Body of pancreas (tissue), 4 donors: ENCODE results near the gene NR3C2.

ENCODE experiments used
- POLR2A ChIP-seq, 3 donors: fragments of 450-650 bp; IDR thresholded peaks; one replicate each; pipeline ENCODE4 v1.6.1; 2016; ENCODE audit warnings: antibody characterized with exemption in 3 of 3, mild to moderate bottlenecking in 2 of 3
- TF ChIP-seq, protein P1 (sequence below), 7 experiments: fragments of 450-650 bp in 4 of 7; fragments of 200-600 bp in 3 of 7; sonication (generic) in 3 of 7; IDR thresholded peaks; one replicate each; pipeline ENCODE4 v1.5.1; 2016 to 2019; ENCODE audit warnings: antibody characterized with exemption in 7 of 7

- TF ChIP-seq, protein P1, sequence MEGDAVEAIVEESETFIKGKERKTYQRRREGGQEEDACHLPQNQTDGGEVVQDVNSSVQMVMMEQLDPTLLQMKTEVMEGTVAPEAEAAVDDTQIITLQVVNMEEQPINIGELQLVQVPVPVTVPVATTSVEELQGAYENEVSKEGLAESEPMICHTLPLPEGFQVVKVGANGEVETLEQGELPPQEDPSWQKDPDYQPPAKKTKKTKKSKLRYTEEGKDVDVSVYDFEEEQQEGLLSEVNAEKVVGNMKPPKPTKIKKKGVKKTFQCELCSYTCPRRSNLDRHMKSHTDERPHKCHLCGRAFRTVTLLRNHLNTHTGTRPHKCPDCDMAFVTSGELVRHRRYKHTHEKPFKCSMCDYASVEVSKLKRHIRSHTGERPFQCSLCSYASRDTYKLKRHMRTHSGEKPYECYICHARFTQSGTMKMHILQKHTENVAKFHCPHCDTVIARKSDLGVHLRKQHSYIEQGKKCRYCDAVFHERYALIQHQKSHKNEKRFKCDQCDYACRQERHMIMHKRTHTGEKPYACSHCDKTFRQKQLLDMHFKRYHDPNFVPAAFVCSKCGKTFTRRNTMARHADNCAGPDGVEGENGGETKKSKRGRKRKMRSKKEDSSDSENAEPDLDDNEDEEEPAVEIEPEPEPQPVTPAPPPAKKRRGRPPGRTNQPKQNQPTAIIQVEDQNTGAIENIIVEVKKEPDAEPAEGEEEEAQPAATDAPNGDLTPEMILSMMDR (IDR thresholded peaks at IDR 0.05), result no peak
- no peak for TF ChIP-seq POLR2A (IDR thresholded peaks at IDR 0.05)
Measured at GRCh38 chr4:148071009-148071408, 371.2 kb downstream of the NR3C2 start.
